ENCODE results near the gene MAP1B. TPM values are rescaled to one million over a fixed set of nuclear protein-coding genes. Genes with fewer than 3 reads are reported as not detected.

MAP1B gene
- total RNA-seq, 1 experiment from 2014 or later: 8.9 TPM

DNA sequence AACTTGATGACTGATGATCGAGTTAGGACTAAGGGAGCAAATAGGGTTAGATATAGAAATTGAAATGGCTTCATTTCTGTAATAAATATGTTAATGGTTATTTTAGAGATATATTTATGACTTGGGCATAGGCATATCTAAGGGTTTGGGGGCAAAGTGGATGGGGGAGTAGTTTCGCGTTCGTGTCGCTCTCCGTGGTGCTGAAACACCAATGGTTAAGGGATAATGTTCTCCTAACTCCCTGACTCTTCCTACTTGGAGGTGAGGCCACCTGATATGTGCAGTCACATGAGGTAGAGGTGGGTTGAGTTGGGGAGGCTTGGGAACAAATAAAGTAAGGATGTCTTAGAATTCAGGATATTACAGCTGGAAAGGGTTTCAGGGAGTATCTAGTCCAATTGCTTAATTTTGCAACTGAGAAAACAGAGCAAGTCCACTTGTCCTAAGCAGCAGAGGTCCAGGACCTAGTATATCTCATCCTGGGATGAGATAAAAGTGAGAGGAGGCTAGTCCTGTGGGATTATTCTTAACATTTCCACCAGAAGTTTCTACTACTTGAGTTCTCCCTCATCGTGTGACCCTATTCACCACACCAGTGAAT lies 44.0 kb upstream of the MAP1B start:
- H3K79me2 ChIP-seq (ENCODE audit: insufficient read depth, low read length): no peaks in the 10 kb centered on the region
- TF ChIP-seq, protein P1, sequence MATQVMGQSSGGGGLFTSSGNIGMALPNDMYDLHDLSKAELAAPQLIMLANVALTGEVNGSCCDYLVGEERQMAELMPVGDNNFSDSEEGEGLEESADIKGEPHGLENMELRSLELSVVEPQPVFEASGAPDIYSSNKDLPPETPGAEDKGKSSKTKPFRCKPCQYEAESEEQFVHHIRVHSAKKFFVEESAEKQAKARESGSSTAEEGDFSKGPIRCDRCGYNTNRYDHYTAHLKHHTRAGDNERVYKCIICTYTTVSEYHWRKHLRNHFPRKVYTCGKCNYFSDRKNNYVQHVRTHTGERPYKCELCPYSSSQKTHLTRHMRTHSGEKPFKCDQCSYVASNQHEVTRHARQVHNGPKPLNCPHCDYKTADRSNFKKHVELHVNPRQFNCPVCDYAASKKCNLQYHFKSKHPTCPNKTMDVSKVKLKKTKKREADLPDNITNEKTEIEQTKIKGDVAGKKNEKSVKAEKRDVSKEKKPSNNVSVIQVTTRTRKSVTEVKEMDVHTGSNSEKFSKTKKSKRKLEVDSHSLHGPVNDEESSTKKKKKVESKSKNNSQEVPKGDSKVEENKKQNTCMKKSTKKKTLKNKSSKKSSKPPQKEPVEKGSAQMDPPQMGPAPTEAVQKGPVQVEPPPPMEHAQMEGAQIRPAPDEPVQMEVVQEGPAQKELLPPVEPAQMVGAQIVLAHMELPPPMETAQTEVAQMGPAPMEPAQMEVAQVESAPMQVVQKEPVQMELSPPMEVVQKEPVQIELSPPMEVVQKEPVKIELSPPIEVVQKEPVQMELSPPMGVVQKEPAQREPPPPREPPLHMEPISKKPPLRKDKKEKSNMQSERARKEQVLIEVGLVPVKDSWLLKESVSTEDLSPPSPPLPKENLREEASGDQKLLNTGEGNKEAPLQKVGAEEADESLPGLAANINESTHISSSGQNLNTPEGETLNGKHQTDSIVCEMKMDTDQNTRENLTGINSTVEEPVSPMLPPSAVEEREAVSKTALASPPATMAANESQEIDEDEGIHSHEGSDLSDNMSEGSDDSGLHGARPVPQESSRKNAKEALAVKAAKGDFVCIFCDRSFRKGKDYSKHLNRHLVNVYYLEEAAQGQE (IDR thresholded peaks at IDR 0.05; ENCODE audit: low read depth): peak; percentile 90
- TF ChIP-seq, protein P2, sequence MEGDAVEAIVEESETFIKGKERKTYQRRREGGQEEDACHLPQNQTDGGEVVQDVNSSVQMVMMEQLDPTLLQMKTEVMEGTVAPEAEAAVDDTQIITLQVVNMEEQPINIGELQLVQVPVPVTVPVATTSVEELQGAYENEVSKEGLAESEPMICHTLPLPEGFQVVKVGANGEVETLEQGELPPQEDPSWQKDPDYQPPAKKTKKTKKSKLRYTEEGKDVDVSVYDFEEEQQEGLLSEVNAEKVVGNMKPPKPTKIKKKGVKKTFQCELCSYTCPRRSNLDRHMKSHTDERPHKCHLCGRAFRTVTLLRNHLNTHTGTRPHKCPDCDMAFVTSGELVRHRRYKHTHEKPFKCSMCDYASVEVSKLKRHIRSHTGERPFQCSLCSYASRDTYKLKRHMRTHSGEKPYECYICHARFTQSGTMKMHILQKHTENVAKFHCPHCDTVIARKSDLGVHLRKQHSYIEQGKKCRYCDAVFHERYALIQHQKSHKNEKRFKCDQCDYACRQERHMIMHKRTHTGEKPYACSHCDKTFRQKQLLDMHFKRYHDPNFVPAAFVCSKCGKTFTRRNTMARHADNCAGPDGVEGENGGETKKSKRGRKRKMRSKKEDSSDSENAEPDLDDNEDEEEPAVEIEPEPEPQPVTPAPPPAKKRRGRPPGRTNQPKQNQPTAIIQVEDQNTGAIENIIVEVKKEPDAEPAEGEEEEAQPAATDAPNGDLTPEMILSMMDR (IDR thresholded peaks at IDR 0.05 in 2 of 3, conservative IDR thresholded peaks at IDR 0.05 in 1 of 3; ENCODE audit: borderline replicate concordance in 1 of 3, insufficient read depth in 1 of 3, low read depth in 2 of 3, low read length in 2 of 3): no peak
- no peak for TF ChIP-seq POLR2AphosphoS5 (IDR thresholded peaks at IDR 0.05; ENCODE audit: low read depth, low read length)
- H2AFZ ChIP-seq (ENCODE audit: low read depth, low read length, poor library complexity, severe bottlenecking): no peak overlapping the region
- BruUV-seq (replicated peaks): no TSS peak
- peaks cover 26% of the 10 kb centered on the region; the same call in 1 of the 2 replicates for H3K27me3 ChIP-seq (ENCODE audit: insufficient read depth, low read length)
- H3K9me2 ChIP-seq (ENCODE audit: insufficient read depth): no peaks in the 10 kb centered on the region
- ChIA-PET POLR2A (no interaction called here), CTCF (no interaction called here), RAD21 (ENCODE audit: low non-redundant PET in 1 of 2, low total read pairs in 2 of 2, uncharacterized antibody in 2 of 2, unreplicated experiment in 2 of 2) (no interaction called here)
- no peak overlapping the region for H3K27ac ChIP-seq (ENCODE audit: low read depth, low read length)
- H3K36me3 ChIP-seq (ENCODE audit: control insufficient read depth in 1 of 2, insufficient read depth in 2 of 2, low read length in 2 of 2): no peaks in the 10 kb centered on the region
- peaks cover 36 to 38% of the 10 kb centered on the region in 2 experiments for H3K4me1 ChIP-seq (ENCODE audit: control insufficient read depth in 1 of 2, insufficient read depth in 2 of 2, low read length in 2 of 2)
- no peak overlapping the region for H3K9ac ChIP-seq (ENCODE audit: low read length)
- no peak for ATAC-seq
- H3K9me3 ChIP-seq (ENCODE audit: control insufficient read depth in 1 of 2, insufficient read depth in 1 of 2, low read depth in 1 of 2, low read length in 2 of 2): no peaks in the 10 kb centered on the region
- intact Hi-C loops (cut with micrococcal nuclease): no loop called here
- H4K20me1 ChIP-seq (ENCODE audit: insufficient read depth): no peaks in the 10 kb centered on the region
- no peak overlapping the region for H3K4me2 ChIP-seq (ENCODE audit: low read length)
- DNase-seq (ENCODE audit: low read depth, low spot score): no peak
- H3K4me3 ChIP-seq (replicated peaks in 1 of 2; ENCODE audit: low read depth in 1 of 2, low read length in 2 of 2): no peak overlapping the region
